Retinal pigment epithelial cell (primary cell): Measurements from ENCODE around the gene CAPN10.

ENCODE experiments used
- DNase-seq: peaks from one replicate; pipeline ENCODE4 v3.0.0-alpha.2; 2010; ENCODE audit warnings: low read depth
- H3K4me3 ChIP-seq: 2 replicates; pipeline ENCODE4 v1.5.1; 2011; ENCODE audit warnings: mild to moderate bottlenecking, low read length, control low read depth, moderate library complexity
- CTCF ChIP-seq: conservative IDR thresholded peaks from 2 replicates; pipeline ENCODE4 v1.5.1; 2011; ENCODE audit warnings: low read depth, low read length, control low read depth, inconsistent platforms

The CAPN10 gene

GRCh38 chr2:240588006-240588655, 1.6 kb downstream of the CAPN10 start:
- DNase-seq, result no peak
- no peak for TF ChIP-seq CTCF
- H3K4me3 ChIP-seq, result peak overlapping the region; percentile 98

GRCh38 chr2:240588669-240589068, 2.1 kb downstream of the CAPN10 start:
- TF ChIP-seq CTCF, result no peak
- DNase-seq, result no peak
- H3K4me3 ChIP-seq, result no peak overlapping the region

GRCh38 chr2:240589375-240589774, 2.8 kb downstream of the CAPN10 start:
- no peak for TF ChIP-seq CTCF
- no peak for DNase-seq
- H3K4me3 ChIP-seq, result no peak overlapping the region

GRCh38 chr2:240589850-240590525, 3.5 kb downstream of the CAPN10 start:
- H3K4me3 ChIP-seq, result no peak overlapping the region
- DNase-seq, result no peak
- no peak for TF ChIP-seq CTCF

- no peak for DNase-seq
- no peak for TF ChIP-seq CTCF
- no peak overlapping the region for H3K4me3 ChIP-seq
Observed at GRCh38 chr2:240590681-240591111, 4.2 kb downstream of the CAPN10 start.

- DNase-seq, result no peak
- H3K4me3 ChIP-seq, result no peak overlapping the region
- TF ChIP-seq CTCF, result no peak
Observed at GRCh38 chr2:240591226-240591625, 4.7 kb downstream of the CAPN10 start.

GRCh38 chr2:240591784-240592183, 5.2 kb downstream of the CAPN10 start:
- no peak for DNase-seq
- no peak for TF ChIP-seq CTCF
- no peak overlapping the region for H3K4me3 ChIP-seq
